Measurements from ENCODE around the gene SLC25A53.

Gene SLC25A53

GRCh38 chrX:104156630-104157529, at the start of gene SLC25A53:
Gene SLC25A53, minus strand, starts transcription at chrX:104157009. Its CDS starts 51,752 bp downstream, at chrX:104105257.
- DNase-seq (ENCODE audit: low read depth), result peak; percentile 56

DNA sequence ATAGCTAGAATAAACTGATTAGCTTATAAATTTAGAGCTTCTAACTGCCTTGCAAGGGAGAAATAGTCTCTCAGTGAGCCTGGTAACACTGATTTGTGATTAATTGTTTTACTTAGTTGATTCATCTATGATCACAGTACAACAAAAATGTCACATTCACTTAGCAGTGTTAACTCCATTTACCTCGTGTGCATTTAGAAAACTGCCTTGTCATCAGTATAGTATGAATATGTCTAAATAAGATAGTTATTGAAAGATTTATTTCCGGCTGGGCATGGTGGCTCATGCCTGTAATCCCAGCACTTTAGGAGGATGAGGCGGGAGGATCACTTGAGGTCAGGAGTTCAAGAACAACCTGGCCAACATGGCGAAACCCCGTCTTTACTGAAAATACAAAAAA, 48.7 kb upstream of the SLC25A53 start:
- DNase-seq (ENCODE audit: low read depth), result no peak

DNA sequence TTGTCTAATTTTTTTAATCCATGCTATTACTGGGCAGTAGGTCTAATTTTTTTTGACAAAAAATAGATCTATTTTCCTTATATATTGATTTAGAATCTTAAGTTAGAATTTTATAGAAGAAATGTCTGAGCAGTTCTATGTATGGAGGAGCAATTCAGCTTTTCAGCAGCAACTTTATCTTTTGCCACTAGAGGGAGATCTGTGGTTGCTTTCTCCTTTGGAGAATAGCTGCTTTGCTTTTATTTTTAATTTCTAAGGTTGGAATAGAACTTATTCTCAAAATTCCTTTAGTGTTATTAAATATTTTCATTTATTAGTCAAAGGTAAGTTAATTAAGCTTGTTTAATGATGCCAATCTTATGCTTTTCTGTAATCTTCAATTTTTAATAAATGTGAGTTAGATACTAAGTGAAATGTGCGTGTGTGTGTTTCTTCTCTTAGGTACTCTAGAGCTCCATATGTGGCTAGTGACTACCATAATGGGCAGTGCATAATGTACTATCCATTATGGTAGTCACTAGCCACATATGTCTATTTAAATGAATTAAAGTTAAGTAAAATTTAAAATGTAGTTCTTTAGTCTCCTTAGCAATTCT, 38.8 kb upstream of the SLC25A53 start:
- DNase-seq (ENCODE audit: low read depth), result no peak

DNA sequence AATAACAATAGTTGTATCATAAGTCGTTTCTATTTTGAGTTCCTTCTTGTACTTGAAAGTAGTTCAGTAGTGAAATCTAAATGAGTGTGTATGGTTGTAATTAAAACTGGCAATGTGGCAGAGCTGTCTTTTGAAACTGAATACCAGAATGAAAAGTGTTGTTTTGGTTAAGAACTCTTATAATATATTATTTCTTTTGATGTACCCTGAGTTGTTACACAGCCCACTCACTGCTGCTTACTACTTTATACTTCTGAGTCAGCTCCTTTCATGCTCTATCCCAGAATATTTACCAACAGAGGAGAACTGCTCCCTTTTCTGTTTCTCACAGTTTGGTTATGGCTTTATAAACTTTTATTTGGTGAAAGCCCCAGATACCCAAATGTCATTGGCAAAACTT, 38.2 kb upstream of the SLC25A53 start:
- DNase-seq (ENCODE audit: low read depth), result no peak

- no peak for DNase-seq (ENCODE audit: low read depth)
These were observed 36.7 kb upstream of the SLC25A53 start for GRCh38 chrX:104193485-104193884.

- no peak for DNase-seq (ENCODE audit: low read depth)
These were observed 33.0 kb upstream of the SLC25A53 start for GRCh38 chrX:104189837-104190236.

- no peak for DNase-seq (ENCODE audit: low read depth)
These were observed 31.1 kb upstream of the SLC25A53 start for GRCh38 chrX:104187931-104188330.

- DNase-seq (ENCODE audit: low read depth), result no peak
These were observed 26.9 kb upstream of the SLC25A53 start for GRCh38 chrX:104183685-104184084.

GRCh38 chrX:104173841-104174240, 17.0 kb upstream of the SLC25A53 start:
- no peak for DNase-seq (ENCODE audit: low read depth)

GRCh38 chrX:104172788-104173187, 16.0 kb upstream of the SLC25A53 start:
- no peak for DNase-seq (ENCODE audit: low read depth)

- DNase-seq (ENCODE audit: low read depth), result no peak
These were observed 15.3 kb upstream of the SLC25A53 start for GRCh38 chrX:104172121-104172520.

DNA sequence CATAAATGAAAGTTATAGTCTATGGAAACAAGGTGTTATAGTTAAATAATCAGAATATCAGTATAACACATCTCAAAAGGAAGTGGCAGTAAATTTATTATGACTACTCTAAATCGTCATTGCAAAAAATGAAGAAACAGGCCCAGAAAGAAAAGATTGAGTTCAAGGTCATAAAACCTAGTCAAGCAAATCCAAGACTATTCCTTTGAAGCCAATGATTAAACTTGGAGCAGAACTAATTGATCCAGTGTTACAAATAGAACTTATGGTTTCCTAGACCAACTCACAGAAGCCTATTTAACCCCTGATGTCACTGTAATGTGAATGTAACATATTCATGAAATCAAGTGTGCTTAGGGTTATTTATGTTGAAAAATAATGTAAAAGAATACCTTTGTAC, 11.3 kb upstream of the SLC25A53 start:
- DNase-seq (ENCODE audit: low read depth), result no peak

GRCh38 chrX:104166735-104167436, 10.1 kb upstream of the SLC25A53 start:
- DNase-seq (ENCODE audit: low read depth), result no peak

DNA sequence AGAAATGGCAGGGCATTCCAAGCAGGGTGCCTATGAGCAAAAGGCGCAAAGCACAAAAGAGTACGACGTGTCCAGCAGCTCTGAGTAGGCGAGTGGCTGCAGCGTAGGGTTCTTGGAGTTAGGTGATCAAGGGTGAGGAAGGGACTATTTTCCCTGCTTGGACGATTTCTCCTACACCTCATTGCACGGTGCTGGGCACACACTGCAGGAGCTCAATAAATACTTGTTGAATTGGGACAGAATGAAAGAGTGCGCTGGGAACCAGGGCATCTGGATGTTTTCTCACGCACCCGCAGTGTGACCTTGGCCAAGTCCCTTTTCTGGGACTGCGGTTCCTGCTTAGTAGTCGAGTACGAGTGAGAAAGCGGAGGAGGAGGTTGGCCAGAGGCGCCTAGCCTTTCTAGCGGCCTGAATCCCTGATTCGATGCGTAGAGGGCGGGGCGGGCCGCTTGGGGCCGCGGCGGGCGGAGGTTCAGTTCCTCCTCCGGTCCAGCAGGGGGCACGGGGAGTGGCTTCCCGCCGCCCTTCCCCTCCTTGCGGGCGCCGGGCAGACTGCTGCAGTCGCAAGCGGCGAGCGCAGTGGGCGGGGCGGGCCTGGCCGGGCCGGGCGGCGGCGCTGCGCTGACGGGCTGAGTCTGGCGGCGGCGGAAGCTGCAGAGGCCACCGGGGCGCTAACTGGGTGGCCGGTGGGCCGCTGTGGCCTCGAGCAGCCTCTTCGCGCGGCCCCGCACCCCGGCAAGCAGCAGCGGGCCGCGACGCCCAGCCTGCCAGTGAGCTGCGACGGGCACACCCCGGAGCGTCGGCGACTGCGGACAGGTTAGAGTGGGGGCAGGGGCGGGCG, 9.3 kb upstream of the SLC25A53 start, which contains the start of gene FAM199X:
TSS of gene FAM199X (plus strand) at position 560 of the 841 bp plus-strand sequence. CDS start 333 bp downstream, outside the sequence.
- DNase-seq (ENCODE audit: low read depth), result peak; percentile 77

DNA sequence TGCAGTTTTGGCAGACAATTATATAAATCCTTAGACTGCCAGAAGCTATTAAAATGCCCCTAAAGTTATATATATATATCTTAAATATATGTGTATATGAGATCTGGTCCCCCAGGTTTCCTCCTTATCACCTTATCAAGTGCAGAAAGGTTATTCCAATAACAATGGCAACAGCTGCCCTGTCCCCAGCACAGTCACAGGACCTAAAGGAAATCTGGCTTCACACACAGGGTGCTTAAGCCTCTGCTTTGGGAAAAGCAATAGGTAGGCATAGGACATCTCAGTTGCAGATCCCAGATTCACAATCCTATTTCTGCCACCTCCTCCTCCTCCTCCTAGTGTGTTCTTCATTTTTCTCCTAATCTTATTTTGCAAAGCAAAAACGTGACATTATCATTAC, 5.8 kb downstream of the SLC25A53 start:
- DNase-seq (ENCODE audit: low read depth), result no peak

DNA sequence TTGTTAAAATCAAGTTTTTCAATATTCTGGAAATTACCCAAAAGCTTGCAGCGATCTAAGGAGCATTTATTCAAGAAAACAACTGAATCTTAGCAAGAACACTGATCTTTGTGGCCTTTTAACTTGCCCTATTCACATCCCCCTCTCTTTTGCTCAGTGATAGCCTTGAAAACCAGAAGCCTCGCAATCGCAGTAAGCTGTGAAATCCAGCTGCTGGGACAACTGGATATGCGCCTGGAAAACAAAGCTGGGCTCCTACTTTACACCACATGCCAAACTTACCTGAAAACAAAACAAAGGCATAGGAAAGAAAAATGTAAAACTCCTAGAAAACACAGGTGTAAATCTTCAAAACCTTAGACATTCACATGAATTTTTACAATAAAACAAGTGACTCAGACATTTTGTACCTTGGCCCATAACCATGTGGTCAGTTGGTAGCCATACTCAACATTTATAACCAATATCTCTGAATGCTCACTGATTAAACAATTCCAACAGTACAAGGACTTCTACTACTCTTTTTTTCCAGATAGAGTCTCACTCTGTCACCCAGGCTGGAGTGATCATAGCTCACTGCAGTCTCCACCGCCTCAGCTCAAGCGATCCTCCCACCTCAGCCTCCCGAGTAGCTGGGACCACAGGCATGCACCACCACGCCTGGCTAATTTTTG, 15.6 kb downstream of the SLC25A53 start:
- DNase-seq (ENCODE audit: low read depth), result no peak

DNA sequence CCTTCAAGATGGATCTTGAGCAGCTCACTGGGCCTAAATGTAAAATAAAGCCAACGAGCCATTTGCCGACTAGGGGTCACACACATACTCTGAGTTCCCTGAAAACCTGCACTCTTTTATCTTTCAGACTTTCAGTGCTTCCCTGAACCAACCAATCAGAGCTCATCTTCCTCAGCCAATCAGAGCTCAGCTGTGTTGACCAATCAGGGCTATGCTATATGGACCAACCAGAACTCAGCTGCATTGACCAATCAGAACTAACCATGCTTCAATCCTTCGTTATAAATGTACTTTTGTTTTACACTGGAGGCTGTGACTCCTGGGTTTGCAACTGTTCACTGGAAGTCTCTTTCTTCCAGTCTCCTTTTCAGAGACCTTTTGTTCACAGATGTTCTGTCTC, 19.3 kb downstream of the SLC25A53 start:
- DNase-seq (ENCODE audit: low read depth), result no peak

DNA sequence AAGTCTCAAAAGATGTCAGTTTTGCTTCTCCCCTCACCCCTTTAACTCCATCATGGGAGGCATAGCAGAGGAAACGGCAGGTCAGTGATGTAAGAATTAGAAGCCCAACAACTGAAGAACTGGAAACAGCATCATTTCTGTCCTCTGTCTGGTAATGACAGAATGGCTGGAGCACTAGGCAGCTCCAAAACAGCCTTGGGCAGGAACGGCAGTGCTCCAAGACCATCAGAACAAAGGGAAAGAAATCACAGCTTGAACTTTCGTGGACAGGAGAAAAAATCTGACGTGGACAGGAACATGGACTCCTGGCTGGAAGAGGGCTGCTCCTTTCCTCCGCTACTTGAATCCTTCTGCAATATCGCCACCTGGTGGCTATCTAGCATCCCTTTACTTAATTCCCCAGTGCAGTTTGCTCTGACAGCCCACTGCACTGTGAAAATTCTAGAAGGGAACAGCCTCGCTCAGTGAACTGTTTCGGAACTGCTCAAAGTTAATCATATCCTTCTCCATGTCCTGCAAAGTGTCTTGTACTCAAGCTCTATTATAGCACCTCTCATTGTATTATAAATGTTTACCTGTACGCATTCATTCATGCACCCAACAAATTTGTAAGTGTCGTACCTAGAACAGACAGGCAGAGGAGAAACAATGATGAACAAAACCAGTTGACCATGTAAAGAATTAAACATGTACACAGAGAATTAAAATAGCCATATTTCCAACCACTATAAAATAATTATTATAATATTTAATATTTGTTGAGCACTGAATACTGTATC, 20.4 kb downstream of the SLC25A53 start:
- DNase-seq (ENCODE audit: low read depth), result peak; percentile 19

GRCh38 chrX:104135677-104136076, 21.1 kb downstream of the SLC25A53 start:
- DNase-seq (ENCODE audit: low read depth), result no peak

DNA sequence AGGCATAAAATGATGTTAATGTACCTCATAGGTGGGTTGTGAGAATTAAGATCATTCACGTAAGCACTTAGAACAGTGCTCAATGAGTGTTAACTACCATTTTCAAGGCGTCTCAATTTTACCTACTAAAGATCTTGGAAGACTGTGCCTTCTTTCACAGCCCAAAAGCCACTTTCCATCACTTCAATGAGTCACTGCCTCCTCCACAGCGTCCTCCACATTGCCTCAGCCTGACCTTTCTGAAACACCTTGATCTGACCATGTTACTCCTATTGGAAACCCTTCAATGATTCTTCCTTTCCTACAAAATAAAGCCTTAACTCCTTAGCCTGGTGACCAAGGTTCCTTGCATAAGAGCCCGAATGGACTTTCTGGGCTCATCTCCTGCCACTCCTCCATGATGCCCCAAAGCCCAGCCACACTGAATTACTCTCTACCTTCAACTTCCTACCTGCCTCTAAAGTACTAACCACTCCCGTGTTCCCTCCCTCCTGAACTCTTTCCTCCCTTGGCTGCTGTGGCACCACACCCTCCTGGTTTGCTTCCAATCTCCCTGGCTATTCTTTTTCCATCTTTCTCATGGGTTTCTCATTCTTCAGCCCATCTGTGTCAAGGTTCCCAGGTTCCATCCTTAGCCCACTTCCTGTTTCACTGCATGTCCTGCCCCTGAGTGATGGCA, 22.1 kb downstream of the SLC25A53 start:
- no peak for DNase-seq (ENCODE audit: low read depth)
